Caco-2 (cell line): ENCODE results near the gene SRGAP1. TPM values are rescaled to one million over a fixed set of nuclear protein-coding genes. Genes with fewer than 3 reads are reported as not detected.

Experiments used
- BruUV-seq: library from RNA; stranded (reverse); fragments of 400-500 nt; replicated peaks from 2 replicates; lab custom pipeline; 2021; lab: Mats Ljungman, UMichigan
- CTCF ChIA-PET: fragments of 300-600 bp; sonication (Branson Sonifier 250); formaldehyde crosslinking; loops from one replicate; lab custom pipeline; 2022; ENCODE audit warnings: antibody characterized with exemption; lab: Charles Lee
- POLR2A ChIA-PET: fragments of 300-600 bp; sonication (Branson Sonifier 250); formaldehyde crosslinking; loops from one replicate; lab custom pipeline; 2022; ENCODE audit warnings: antibody characterized with exemption; lab: Charles Lee
- DNase-seq, 2 experiments: peaks; one replicate each; pipeline versions ENCODE4 v3.0.0 to v3.0.0-alpha.2; 2020 to 2022
- H3K27me3 ChIP-seq: replicated peaks from 2 replicates; pipeline ENCODE4 v1.6.0; 2011; ENCODE audit warnings: low read length; ENCODE audit not compliant: control insufficient read depth, insufficient read depth
- H3K36me3 ChIP-seq: 2 replicates; pipeline ENCODE4 v1.5.1; 2011; ENCODE audit warnings: low read length; ENCODE audit not compliant: control insufficient read depth, insufficient read depth
- H3K4me1 ChIP-seq: fragments of 250-450 bp; sonication (Bioruptor Pico); 2 replicates; pipeline ENCODE4 v1.5.1; 2020; ENCODE audit warnings: mild to moderate bottlenecking
- H3K4me3 ChIP-seq: 2 replicates; pipeline ENCODE4 v1.5.1; 2011; ENCODE audit warnings: low read depth, mild to moderate bottlenecking, control low read depth, low read length
- H3K9me3 ChIP-seq: fragments of 250-450 bp; sonication (Bioruptor Pico); 2 replicates; pipeline ENCODE4 v1.5.1; 2020; ENCODE audit warnings: mild to moderate bottlenecking, moderate library complexity
- H3K27ac Mint-ChIP-seq: one replicate; pipeline ENCODE4 v1.8.0; 2022; ENCODE audit warnings: mixed read lengths; ENCODE audit not compliant: unreplicated experiment
- H3K27me3 Mint-ChIP-seq: one replicate; pipeline ENCODE4 v1.8.0; 2022; ENCODE audit warnings: mixed read lengths; ENCODE audit not compliant: insufficient read depth, unreplicated experiment
- H3K36me3 Mint-ChIP-seq: one replicate; pipeline ENCODE4 v1.8.0; 2022; ENCODE audit warnings: mild to moderate bottlenecking, mixed read lengths; ENCODE audit not compliant: insufficient read depth, unreplicated experiment
- H3K4me1 Mint-ChIP-seq: one replicate; pipeline ENCODE4 v1.8.0; 2022; ENCODE audit warnings: low read depth, mixed read lengths; ENCODE audit not compliant: unreplicated experiment
- H3K4me3 Mint-ChIP-seq: one replicate; pipeline ENCODE4 v1.8.0; 2022; ENCODE audit warnings: mild to moderate bottlenecking, moderate library complexity, mixed read lengths; ENCODE audit not compliant: unreplicated experiment
- H3K9me3 Mint-ChIP-seq: one replicate; pipeline ENCODE4 v1.8.0; 2022; ENCODE audit warnings: mixed read lengths; ENCODE audit not compliant: unreplicated experiment
- intact Hi-C: fragments of 100-400 bp; cut with micrococcal nuclease; formaldehyde crosslinking; loops from one replicate; pipeline ENCODE4 v1.10.0; 2022; ENCODE audit not compliant: unreplicated experiment
- total RNA-seq: library from RNA; stranded (reverse); gene quantifications from 2 replicates; pipeline ENCODE4 v1.2.3, GENCODE V29; 2022
- TF ChIP-seq, protein P1 (sequence below), 2 experiments: fragments of 200-600 bp in 1 of 2; IDR thresholded peaks; 1 replicate in 1 of 2; 2 replicates in 1 of 2; pipeline versions ENCODE4 v1.5.1 to v1.8.0; 2011 to 2022; ENCODE audit warnings: antibody characterized with exemption in 1 of 2, control low read depth in 1 of 2, inconsistent platforms in 1 of 2, low read depth in 1 of 2, low read length in 1 of 2, mild to moderate bottlenecking in 1 of 2, moderate library complexity in 1 of 2; ENCODE audit not compliant: insufficient read depth in 1 of 2, severe bottlenecking in 1 of 2, unreplicated experiment in 1 of 2

The SRGAP1 gene
- total RNA-seq, 1 experiment from 2014 or later: 22.1 TPM

DNA sequence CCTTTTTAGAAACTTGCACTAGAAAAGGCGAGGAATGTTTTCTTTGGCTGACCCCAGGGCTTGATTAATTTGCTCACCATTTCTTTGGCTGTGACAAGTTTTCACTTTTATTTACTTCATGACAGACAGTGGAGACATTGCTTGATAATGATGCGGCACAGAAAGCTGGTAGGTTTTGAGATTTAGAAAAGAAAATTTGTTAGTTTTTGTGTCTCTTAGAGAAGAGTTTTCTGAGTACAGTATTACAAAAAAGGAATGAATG is 18.4 kb downstream of the SRGAP1 start:
- CTCF ChIA-PET: no interaction called here
- TF ChIP-seq, protein P1, sequence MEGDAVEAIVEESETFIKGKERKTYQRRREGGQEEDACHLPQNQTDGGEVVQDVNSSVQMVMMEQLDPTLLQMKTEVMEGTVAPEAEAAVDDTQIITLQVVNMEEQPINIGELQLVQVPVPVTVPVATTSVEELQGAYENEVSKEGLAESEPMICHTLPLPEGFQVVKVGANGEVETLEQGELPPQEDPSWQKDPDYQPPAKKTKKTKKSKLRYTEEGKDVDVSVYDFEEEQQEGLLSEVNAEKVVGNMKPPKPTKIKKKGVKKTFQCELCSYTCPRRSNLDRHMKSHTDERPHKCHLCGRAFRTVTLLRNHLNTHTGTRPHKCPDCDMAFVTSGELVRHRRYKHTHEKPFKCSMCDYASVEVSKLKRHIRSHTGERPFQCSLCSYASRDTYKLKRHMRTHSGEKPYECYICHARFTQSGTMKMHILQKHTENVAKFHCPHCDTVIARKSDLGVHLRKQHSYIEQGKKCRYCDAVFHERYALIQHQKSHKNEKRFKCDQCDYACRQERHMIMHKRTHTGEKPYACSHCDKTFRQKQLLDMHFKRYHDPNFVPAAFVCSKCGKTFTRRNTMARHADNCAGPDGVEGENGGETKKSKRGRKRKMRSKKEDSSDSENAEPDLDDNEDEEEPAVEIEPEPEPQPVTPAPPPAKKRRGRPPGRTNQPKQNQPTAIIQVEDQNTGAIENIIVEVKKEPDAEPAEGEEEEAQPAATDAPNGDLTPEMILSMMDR (IDR thresholded peaks at IDR 0.05; ENCODE audit: insufficient read depth in 1 of 2, low read depth in 1 of 2, low read length in 1 of 2, severe bottlenecking in 1 of 2, unreplicated experiment in 1 of 2): no peak
- peaks cover 41% of the 10 kb centered on the region for H3K4me1 ChIP-seq
- no peak overlapping the region for H3K4me3 ChIP-seq
- no peaks in the 10 kb centered on the region for H3K27me3 ChIP-seq
- peak overlapping the region; percentile 60 for H3K27ac Mint-ChIP-seq
- intact Hi-C loops: loop anchor here (1.0 kb wide), 4 partner anchors 14 to 55 kb away; no protein-coding TSS in a partner anchor
- no peaks in the 10 kb centered on the region for H3K36me3 ChIP-seq
- DNase-seq: no peak
- H3K4me3 Mint-ChIP-seq: peak overlapping the region; percentile 50
- H3K4me1 Mint-ChIP-seq: peaks cover 14% of the 10 kb centered on the region
- no TSS peak for BruUV-seq
- H3K9me3 Mint-ChIP-seq: no peaks in the 10 kb centered on the region
- H3K36me3 Mint-ChIP-seq: peaks cover 15% of the 10 kb centered on the region
- POLR2A ChIA-PET: interaction anchor here (0.6 to 1.0 kb wide), 2 partner anchors 14 to 25 kb away, joined by 3 read pairs; no protein-coding TSS in a partner anchor
- no peaks in the 10 kb centered on the region for H3K9me3 ChIP-seq
- H3K27me3 Mint-ChIP-seq: no peaks in the 10 kb centered on the region

- Mint-ChIP-seq H3K4me3 (no peak overlapping the region), H3K4me1 (peaks cover 14% of the 10 kb centered on the region), H3K27me3 (no peaks in the 10 kb centered on the region), H3K9me3 (no peaks in the 10 kb centered on the region), H3K27ac (peak overlapping the region; percentile 60), H3K36me3 (peaks cover 15% of the 10 kb centered on the region)
- Histone ChIP-seq H3K36me3 (no peaks in the 10 kb centered on the region), H3K4me3 (no peak overlapping the region), H3K27me3 (no peaks in the 10 kb centered on the region), H3K9me3 (no peaks in the 10 kb centered on the region), H3K4me1 (peaks cover 41% of the 10 kb centered on the region)
- intact Hi-C loops: no loop called here
- ChIA-PET CTCF (no interaction called here), POLR2A (interaction anchor here (0.7 kb wide), 1 partner anchor 822 kb away, joined by 3 read pairs; no protein-coding TSS in a partner anchor)
- DNase-seq: no peak
- no TSS peak for BruUV-seq
- TF ChIP-seq, protein P1 (IDR thresholded peaks at IDR 0.05; ENCODE audit: insufficient read depth in 1 of 2, low read depth in 1 of 2, low read length in 1 of 2, severe bottlenecking in 1 of 2, unreplicated experiment in 1 of 2): no peak
These were observed 19.4 kb downstream of the SRGAP1 start for GRCh38 chr12:63863658-63864453.

DNA sequence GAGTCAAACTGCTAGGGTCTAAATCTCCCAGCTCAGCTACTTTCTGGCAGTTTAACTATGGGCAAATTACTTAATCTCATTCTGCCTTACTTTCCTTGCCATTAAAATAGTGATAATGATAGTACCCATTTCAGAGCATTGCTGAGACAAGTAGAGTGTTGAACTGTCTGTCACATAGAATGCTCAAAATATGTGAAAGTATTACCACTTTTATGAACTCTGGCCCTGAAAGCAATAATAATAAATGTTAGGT is 19.9 kb downstream of the SRGAP1 start:
- TF ChIP-seq, protein P1 (IDR thresholded peaks at IDR 0.05; ENCODE audit: insufficient read depth in 1 of 2, low read depth in 1 of 2, low read length in 1 of 2, severe bottlenecking in 1 of 2, unreplicated experiment in 1 of 2): no peak
- Mint-ChIP-seq H3K4me1 (peaks cover 14% of the 10 kb centered on the region), H3K27ac (no peak overlapping the region), H3K27me3 (no peaks in the 10 kb centered on the region), H3K4me3 (no peak overlapping the region), H3K9me3 (no peaks in the 10 kb centered on the region), H3K36me3 (peaks cover 15% of the 10 kb centered on the region)
- H3K36me3 ChIP-seq: no peaks in the 10 kb centered on the region; the same call in 1 of the 2 replicates
- no peak for DNase-seq
- BruUV-seq: no TSS peak
- intact Hi-C loops: no loop called here
- no peaks in the 10 kb centered on the region for H3K9me3 ChIP-seq
- POLR2A ChIA-PET: no interaction called here
- H3K4me1 ChIP-seq: peaks cover 42% of the 10 kb centered on the region
- CTCF ChIA-PET: no interaction called here
- no peaks in the 10 kb centered on the region for H3K27me3 ChIP-seq
- no peak overlapping the region for H3K4me3 ChIP-seq
